Caco-2 (cell line): ENCODE data around the gene GLMN. TPM values are rescaled to one million over a fixed set of nuclear protein-coding genes. Genes with fewer than 3 reads are reported as not detected.
"Not testable (repeated sequence)": the region's sequence is repeated elsewhere in the genome, so short reads cannot be mapped to it uniquely, and the experiment has no call there.

ENCODE experiments used
- BruUV-seq: library from RNA; stranded (reverse); fragments of 400-500 nt; replicated peaks from 2 replicates; lab custom pipeline; 2021; lab: Mats Ljungman, UMichigan
- CTCF ChIA-PET: fragments of 300-600 bp; sonication (Branson Sonifier 250); formaldehyde crosslinking; loops from one replicate; lab custom pipeline; 2022; ENCODE audit warnings: antibody characterized with exemption; lab: Charles Lee
- POLR2A ChIA-PET: fragments of 300-600 bp; sonication (Branson Sonifier 250); formaldehyde crosslinking; loops from one replicate; lab custom pipeline; 2022; ENCODE audit warnings: antibody characterized with exemption; lab: Charles Lee
- DNase-seq, 2 experiments: peaks; one replicate each; pipeline versions ENCODE4 v3.0.0 to v3.0.0-alpha.2; 2020 to 2022
- H3K27me3 ChIP-seq: replicated peaks from 2 replicates; pipeline ENCODE4 v1.6.0; 2011; ENCODE audit warnings: low read length; ENCODE audit not compliant: control insufficient read depth, insufficient read depth
- H3K36me3 ChIP-seq: 2 replicates; pipeline ENCODE4 v1.5.1; 2011; ENCODE audit warnings: low read length; ENCODE audit not compliant: control insufficient read depth, insufficient read depth
- H3K4me1 ChIP-seq: fragments of 250-450 bp; sonication (Bioruptor Pico); 2 replicates; pipeline ENCODE4 v1.5.1; 2020; ENCODE audit warnings: mild to moderate bottlenecking
- H3K4me3 ChIP-seq: 2 replicates; pipeline ENCODE4 v1.5.1; 2011; ENCODE audit warnings: low read depth, mild to moderate bottlenecking, control low read depth, low read length
- H3K9me3 ChIP-seq: fragments of 250-450 bp; sonication (Bioruptor Pico); 2 replicates; pipeline ENCODE4 v1.5.1; 2020; ENCODE audit warnings: mild to moderate bottlenecking, moderate library complexity
- H3K27ac Mint-ChIP-seq: one replicate; pipeline ENCODE4 v1.8.0; 2022; ENCODE audit warnings: mixed read lengths; ENCODE audit not compliant: unreplicated experiment
- H3K27me3 Mint-ChIP-seq: one replicate; pipeline ENCODE4 v1.8.0; 2022; ENCODE audit warnings: mixed read lengths; ENCODE audit not compliant: insufficient read depth, unreplicated experiment
- H3K36me3 Mint-ChIP-seq: one replicate; pipeline ENCODE4 v1.8.0; 2022; ENCODE audit warnings: mild to moderate bottlenecking, mixed read lengths; ENCODE audit not compliant: insufficient read depth, unreplicated experiment
- H3K4me1 Mint-ChIP-seq: one replicate; pipeline ENCODE4 v1.8.0; 2022; ENCODE audit warnings: low read depth, mixed read lengths; ENCODE audit not compliant: unreplicated experiment
- H3K4me3 Mint-ChIP-seq: one replicate; pipeline ENCODE4 v1.8.0; 2022; ENCODE audit warnings: mild to moderate bottlenecking, moderate library complexity, mixed read lengths; ENCODE audit not compliant: unreplicated experiment
- H3K9me3 Mint-ChIP-seq: one replicate; pipeline ENCODE4 v1.8.0; 2022; ENCODE audit warnings: mixed read lengths; ENCODE audit not compliant: unreplicated experiment
- CTCF ChIP-seq, 2 experiments: fragments of 200-600 bp in 1 of 2; IDR thresholded peaks; 1 replicate in 1 of 2; 2 replicates in 1 of 2; pipeline versions ENCODE4 v1.5.1 to v1.8.0; 2011 to 2022; ENCODE audit warnings: antibody characterized with exemption in 1 of 2, control low read depth in 1 of 2, inconsistent platforms in 1 of 2, low read depth in 1 of 2, low read length in 1 of 2, mild to moderate bottlenecking in 1 of 2, moderate library complexity in 1 of 2; ENCODE audit not compliant: insufficient read depth in 1 of 2, severe bottlenecking in 1 of 2, unreplicated experiment in 1 of 2
- intact Hi-C: fragments of 100-400 bp; cut with micrococcal nuclease; formaldehyde crosslinking; loops from one replicate; pipeline ENCODE4 v1.10.0; 2022; ENCODE audit not compliant: unreplicated experiment
- total RNA-seq: library from RNA; stranded (reverse); gene quantifications from 2 replicates; pipeline ENCODE4 v1.2.3, GENCODE V29; 2022

Gene GLMN
- total RNA-seq, 1 experiment from 2014 or later, result 12.9 TPM

- H3K36me3 ChIP-seq, result no peaks in the 10 kb centered on the region
- no peaks in the 10 kb centered on the region for H3K4me1 Mint-ChIP-seq
- no peak overlapping the region for H3K27ac Mint-ChIP-seq
- intact Hi-C loops, result loop anchor here (1.0 to 2.0 kb wide), 2 partner anchors 211 to 294 kb away; partner anchors contain the start of gene BTBD8
- no peaks in the 10 kb centered on the region for H3K27me3 ChIP-seq
- TF ChIP-seq CTCF (IDR thresholded peaks at IDR 0.05; ENCODE audit: insufficient read depth in 1 of 2, low read depth in 1 of 2, low read length in 1 of 2, severe bottlenecking in 1 of 2, unreplicated experiment in 1 of 2), result peak; percentile 25 to 58
- no peak overlapping the region for H3K4me3 ChIP-seq
- ChIA-PET POLR2A (interaction anchor here (0.5 kb wide), 1 partner anchor 100 kb away, joined by 3 read pairs; no protein-coding TSS in a partner anchor), CTCF (interaction anchor here (0.5 to 1.4 kb wide), 6 partner anchors 286 to 473 kb away, joined by 3 to 14 read pairs (median 4); no protein-coding TSS in a partner anchor)
- peak in 1 of 2 experiments; percentile 34 for DNase-seq
- H3K9me3 Mint-ChIP-seq, result no peaks in the 10 kb centered on the region
- no peaks in the 10 kb centered on the region for H3K27me3 Mint-ChIP-seq
- H3K9me3 ChIP-seq, result no peaks in the 10 kb centered on the region
- BruUV-seq, result no TSS peak
- H3K36me3 Mint-ChIP-seq, result peaks cover 12% of the 10 kb centered on the region
- 0 out of 2 replicates have a peak, but pooled peaks cover 5% of the 10 kb centered on the region for H3K4me1 ChIP-seq
- H3K4me3 Mint-ChIP-seq, result no peak overlapping the region
These were observed 7.3 kb downstream of the GLMN start for GRCh38 chr1:92291372-92291999.

GRCh38 chr1:92281411-92281810 lies 17.4 kb downstream of the GLMN start:
- DNase-seq, H3K36me3 ChIP-seq, intact Hi-C loops: not testable (repeated sequence)

GRCh38 chr1:92279781-92280180 lies 19.0 kb downstream of the GLMN start:
- CTCF ChIA-PET, result not testable (repeated sequence)

More at GRCh38 chr1:92281411-92281810, 17.4 kb downstream of the GLMN start:
- H3K4me3 Mint-ChIP-seq, H3K27ac Mint-ChIP-seq, H3K4me3 ChIP-seq, H3K9me3 ChIP-seq, H3K27me3 Mint-ChIP-seq, CTCF ChIA-PET, BruUV-seq, H3K9me3 Mint-ChIP-seq, H3K4me1 Mint-ChIP-seq, H3K4me1 ChIP-seq, H3K27me3 ChIP-seq, H3K36me3 Mint-ChIP-seq, POLR2A ChIA-PET: not testable (repeated sequence)

GRCh38 chr1:92277105-92277723 lies 21.6 kb downstream of the GLMN start:
- Histone ChIP-seq H3K36me3 (no peaks in the 10 kb centered on the region), H3K4me3 (no peak overlapping the region), H3K9me3 (no peaks in the 10 kb centered on the region), H3K4me1 (no peaks in the 10 kb centered on the region), H3K27me3 (no peaks in the 10 kb centered on the region)
- BruUV-seq, result no TSS peak
- Mint-ChIP-seq H3K27me3 (no peaks in the 10 kb centered on the region), H3K36me3 (peaks cover 8% of the 10 kb centered on the region), H3K4me3 (no peak overlapping the region), H3K4me1 (no peaks in the 10 kb centered on the region), H3K9me3 (no peaks in the 10 kb centered on the region), H3K27ac (no peak overlapping the region)
- no peak for TF ChIP-seq CTCF (IDR thresholded peaks at IDR 0.05; ENCODE audit: insufficient read depth in 1 of 2, low read depth in 1 of 2, low read length in 1 of 2, severe bottlenecking in 1 of 2, unreplicated experiment in 1 of 2)
- POLR2A ChIA-PET, result no interaction called here
- no peak for DNase-seq
- intact Hi-C loops, result no loop called here
- CTCF ChIA-PET, result no interaction called here

More at GRCh38 chr1:92279781-92280180, 19.0 kb downstream of the GLMN start:
- H3K36me3 Mint-ChIP-seq, H3K27me3 Mint-ChIP-seq, BruUV-seq, H3K4me3 Mint-ChIP-seq, H3K9me3 ChIP-seq, DNase-seq, H3K27ac Mint-ChIP-seq, POLR2A ChIA-PET, H3K4me1 Mint-ChIP-seq, H3K27me3 ChIP-seq, H3K4me1 ChIP-seq, H3K36me3 ChIP-seq, intact Hi-C loops, H3K9me3 Mint-ChIP-seq, H3K4me3 ChIP-seq: not testable (repeated sequence)
